HFFc6 (cell line): ENCODE data around the gene BNIPL. TPM values are rescaled to one million over a fixed set of nuclear protein-coding genes. Genes with fewer than 3 reads are reported as not detected.

ENCODE experiments used
- DNase-seq: peaks from one replicate; pipeline ENCODE4 v3.0.0-alpha.2; 2018
- H3K27ac Mint-ChIP-seq: 2 replicates; pipeline ENCODE4 v1.8.0; 2020; ENCODE audit warnings: mild to moderate bottlenecking, mixed read lengths
- H3K27me3 Mint-ChIP-seq: 2 replicates; pipeline ENCODE4 v1.8.0; 2021; ENCODE audit warnings: mild to moderate bottlenecking, moderate library complexity, mixed read lengths; ENCODE audit not compliant: insufficient read depth
- H3K36me3 Mint-ChIP-seq: 2 replicates; pipeline ENCODE4 v1.8.0; 2021; ENCODE audit warnings: low read depth, mixed read lengths
- H3K4me1 Mint-ChIP-seq: 2 replicates; pipeline ENCODE4 v1.8.0; 2020; ENCODE audit warnings: low read depth, mixed read lengths
- H3K4me3 Mint-ChIP-seq: 2 replicates; pipeline ENCODE4 v1.8.0; 2020; ENCODE audit warnings: mild to moderate bottlenecking, moderate library complexity, mixed read lengths
- H3K9me3 Mint-ChIP-seq: 2 replicates; pipeline ENCODE4 v1.8.0; 2020; ENCODE audit warnings: mild to moderate bottlenecking, mixed read lengths
- CTCF ChIP-seq: fragments of 200-600 bp; sonication (generic); IDR thresholded peaks from 2 replicates; pipeline ENCODE4 v1.5.0; 2021; ENCODE audit warnings: antibody characterized with exemption, mild to moderate bottlenecking
- long read RNA-seq: library from polyadenylated mRNA; unstranded; transcript quantifications from one replicate; pipeline ENCODE4 v2.0.0, GENCODE V29; 2019
- total RNA-seq, 6 experiments: library from RNA; stranded (reverse); fragmentation: NEBNext Ultra II Directional; extraction: Animal tissue kit (Norgen Biotek cat#: 25700); gene quantifications; 2 replicates in 1 of 6; 3 replicates in 5 of 6; pipeline ENCODE4 v1.2.3, GENCODE V29; 2021

The BNIPL gene
- total RNA-seq: under 1 TPM in 5 of 6 experiments, not detected in 1; 0.06 to 0.31 (median 0.12) TPM
- long read RNA-seq: 0 reads

GRCh38 chr1:151036356-151036755 is at the start of gene BNIPL:
TSS of gene BNIPL (plus strand) at chr1:151036586. CDS start at chr1:151036726, 140 bp downstream.
- peaks cover 3% of the 10 kb centered on the region for H3K27me3 Mint-ChIP-seq
- TF ChIP-seq CTCF: no peak
- peaks cover 13% of the 10 kb centered on the region for H3K36me3 Mint-ChIP-seq
- peaks cover 11% of the 10 kb centered on the region for H3K4me1 Mint-ChIP-seq
- no peak for DNase-seq
- H3K4me3 Mint-ChIP-seq: no peak within 1 kb of the TSS
- no peaks in the 10 kb centered on the region for H3K9me3 Mint-ChIP-seq
- H3K27ac Mint-ChIP-seq: no peak within 1 kb of the TSS

GRCh38 chr1:150987924-150988323 is 48.5 kb upstream of the BNIPL start:
- Mint-ChIP-seq H3K4me1 (0 out of 2 replicates have a peak, but pooled peaks cover 5% of the 10 kb centered on the region), H3K9me3 (no peaks in the 10 kb centered on the region), H3K27ac (no peak overlapping the region)

GRCh38 chr1:150992626-150993025 is 43.8 kb upstream of the BNIPL start:
- no peaks in the 10 kb centered on the region for H3K36me3 Mint-ChIP-seq
- no peak overlapping the region for H3K4me3 Mint-ChIP-seq
- no peaks in the 10 kb centered on the region for H3K9me3 Mint-ChIP-seq
- H3K27me3 Mint-ChIP-seq: peaks cover 1% of the 10 kb centered on the region; the same call in 1 of the 2 replicates
- no peak overlapping the region for H3K27ac Mint-ChIP-seq
- H3K4me1 Mint-ChIP-seq: no peaks in the 10 kb centered on the region
- TF ChIP-seq CTCF: no peak
- no peak for DNase-seq

More at GRCh38 chr1:150987924-150988323, 48.5 kb upstream of the BNIPL start:
- TF ChIP-seq CTCF: no peak
- Mint-ChIP-seq H3K4me3 (no peak overlapping the region), H3K36me3 (no peaks in the 10 kb centered on the region), H3K27me3 (peaks cover 7% of the 10 kb centered on the region)
- DNase-seq: no peak

GRCh38 chr1:150994248-150994647 is 42.1 kb upstream of the BNIPL start:
- Mint-ChIP-seq H3K4me1 (peaks cover 7% of the 10 kb centered on the region), H3K4me3 (no peak overlapping the region), H3K36me3 (peaks cover 4% of the 10 kb centered on the region; the same call in 1 of the 2 replicates), H3K9me3 (no peaks in the 10 kb centered on the region), H3K27me3 (peaks cover 1% of the 10 kb centered on the region; the same call in 1 of the 2 replicates), H3K27ac (no peak overlapping the region)
- DNase-seq: no peak
- TF ChIP-seq CTCF: no peak

GRCh38 chr1:150995460-150995859 is 40.9 kb upstream of the BNIPL start:
- Mint-ChIP-seq H3K36me3 (peaks cover 4% of the 10 kb centered on the region; the same call in 1 of the 2 replicates), H3K27me3 (peaks cover 1% of the 10 kb centered on the region; the same call in 1 of the 2 replicates)

More at GRCh38 chr1:150995460-150995859, 40.9 kb upstream of the BNIPL start:
- Mint-ChIP-seq H3K4me1 (peaks cover 20% of the 10 kb centered on the region), H3K4me3 (no peak overlapping the region), H3K27ac (no peak overlapping the region), H3K9me3 (no peaks in the 10 kb centered on the region)
- no peak for DNase-seq
- no peak for TF ChIP-seq CTCF
